Right lobe of liver (tissue), 4 donors: ENCODE data around the gene MAP3K2.

Experiments used
- POLR2A ChIP-seq: fragments of 450-650 bp; IDR thresholded peaks from one replicate; pipeline ENCODE4 v1.6.1; 2017; ENCODE audit warnings: antibody characterized with exemption, mild to moderate bottlenecking
- TF ChIP-seq, protein P1 (sequence below), 4 donors: fragments of 200-600 bp in 3 of 4; fragments of 450-650 bp in 1 of 4; IDR thresholded peaks; one replicate each; pipeline versions ENCODE4 v1.5.1 to v1.8.0; 2016 to 2022; ENCODE audit warnings: antibody characterized with exemption in 4 of 4, mild to moderate bottlenecking in 2 of 4
- donor health status: DM: no; HTN: no; CAD: no.
- donor health status: DM: no; HTN: no; CAD: no.
- donor health status: DM: no; HTN: yes; CAD: no.

DNA sequence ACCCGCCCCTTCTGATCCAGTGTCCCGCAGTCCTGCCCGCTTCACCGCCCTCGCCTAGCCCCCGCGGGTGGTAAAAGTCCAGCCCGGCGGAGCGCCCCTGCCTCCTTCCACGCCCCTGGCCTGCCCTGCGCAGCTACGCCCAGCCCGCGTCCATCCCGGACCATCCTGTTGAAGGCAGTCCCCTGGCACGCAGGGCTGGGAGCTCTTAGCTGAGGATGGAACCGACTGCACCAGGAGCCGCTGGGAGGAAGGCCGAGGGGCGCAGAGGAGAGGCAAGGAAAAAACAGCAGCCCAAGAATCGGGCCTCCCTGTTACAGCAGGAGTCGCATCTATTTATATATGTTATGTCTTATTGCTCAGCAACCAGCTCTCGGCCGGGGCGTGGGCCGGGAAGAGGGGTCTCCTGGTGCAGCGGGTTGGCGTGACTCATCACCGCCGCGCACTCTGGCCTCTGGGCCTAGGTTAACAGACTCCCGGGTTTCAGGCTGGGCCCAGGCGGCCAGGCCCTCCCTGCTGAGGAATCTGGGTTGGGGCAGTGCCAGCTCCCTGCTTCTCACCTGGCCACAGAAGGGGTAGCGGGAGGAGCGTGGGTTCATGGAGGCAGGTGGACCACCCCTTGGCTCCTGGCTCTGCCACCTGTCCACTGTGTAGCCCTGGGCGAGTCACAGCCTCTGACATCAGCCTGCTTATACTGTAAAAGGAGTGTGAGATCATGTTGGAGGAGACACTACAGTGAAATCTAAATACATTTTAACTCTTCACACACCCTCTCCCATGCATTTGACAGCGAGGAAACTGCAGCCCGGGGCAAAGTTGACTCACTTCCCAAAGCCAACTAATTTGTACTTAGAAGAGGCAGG lies 13.4 kb upstream of the MAP3K2 start:
- TF ChIP-seq, protein P1, sequence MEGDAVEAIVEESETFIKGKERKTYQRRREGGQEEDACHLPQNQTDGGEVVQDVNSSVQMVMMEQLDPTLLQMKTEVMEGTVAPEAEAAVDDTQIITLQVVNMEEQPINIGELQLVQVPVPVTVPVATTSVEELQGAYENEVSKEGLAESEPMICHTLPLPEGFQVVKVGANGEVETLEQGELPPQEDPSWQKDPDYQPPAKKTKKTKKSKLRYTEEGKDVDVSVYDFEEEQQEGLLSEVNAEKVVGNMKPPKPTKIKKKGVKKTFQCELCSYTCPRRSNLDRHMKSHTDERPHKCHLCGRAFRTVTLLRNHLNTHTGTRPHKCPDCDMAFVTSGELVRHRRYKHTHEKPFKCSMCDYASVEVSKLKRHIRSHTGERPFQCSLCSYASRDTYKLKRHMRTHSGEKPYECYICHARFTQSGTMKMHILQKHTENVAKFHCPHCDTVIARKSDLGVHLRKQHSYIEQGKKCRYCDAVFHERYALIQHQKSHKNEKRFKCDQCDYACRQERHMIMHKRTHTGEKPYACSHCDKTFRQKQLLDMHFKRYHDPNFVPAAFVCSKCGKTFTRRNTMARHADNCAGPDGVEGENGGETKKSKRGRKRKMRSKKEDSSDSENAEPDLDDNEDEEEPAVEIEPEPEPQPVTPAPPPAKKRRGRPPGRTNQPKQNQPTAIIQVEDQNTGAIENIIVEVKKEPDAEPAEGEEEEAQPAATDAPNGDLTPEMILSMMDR (IDR thresholded peaks at IDR 0.05): no peak
- no peak for TF ChIP-seq POLR2A
